WTC11 (cell line): ENCODE measurements around the gene FMOD.

ENCODE experiments used
- SMAD4 ChIP-seq: sonication (generic); formaldehyde crosslinking; IDR thresholded peaks from 2 replicates; pipeline ENCODE4 v1.8.0; 2022; ENCODE audit warnings: mild to moderate bottlenecking, missing genetic modification reagents
- TF ChIP-seq, protein P1 (sequence below): sonication (generic); formaldehyde crosslinking; IDR thresholded peaks from 2 replicates; pipeline ENCODE4 v1.8.1; 2023; ENCODE audit warnings: mild to moderate bottlenecking, missing genetic modification reagents, moderate library complexity

DNA sequence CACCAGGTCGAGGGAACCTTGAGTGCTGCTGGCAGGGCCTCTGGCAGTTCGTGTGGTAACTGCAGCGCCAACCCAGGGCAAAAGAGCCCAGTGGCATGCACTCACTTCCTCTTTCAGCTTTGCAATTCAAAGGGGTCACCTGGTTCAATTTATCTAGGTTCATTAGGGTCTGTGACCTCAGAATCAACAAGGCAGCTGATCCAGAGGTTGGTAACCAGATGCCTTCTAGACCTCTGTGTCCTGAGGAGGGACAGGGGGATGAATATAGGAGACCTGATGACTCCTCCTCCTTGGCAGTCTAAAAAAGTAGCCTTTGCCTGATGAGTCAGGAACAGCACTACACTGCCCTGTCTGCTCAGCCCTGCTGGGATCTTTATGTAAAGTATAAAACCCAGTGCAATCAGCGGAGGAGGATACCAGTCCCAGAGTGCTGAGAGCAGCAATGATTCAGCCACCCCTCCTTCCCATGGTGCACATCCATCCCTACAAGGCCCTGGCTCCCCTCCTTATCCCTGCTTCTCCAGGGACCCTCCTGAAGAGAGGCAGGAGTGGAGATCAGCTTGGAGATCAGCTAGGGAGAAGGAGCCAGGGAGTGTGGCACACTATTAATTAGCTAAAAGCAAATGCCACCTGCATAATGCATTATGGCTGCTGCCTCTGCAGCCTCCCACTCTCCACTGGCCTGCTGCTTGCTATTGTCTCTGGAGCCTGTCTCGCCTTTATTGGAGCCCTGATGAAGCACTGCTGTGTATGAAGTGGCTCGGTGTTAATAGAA, 11.2 kb upstream of the FMOD start:
- no peak for TF ChIP-seq SMAD4 (CRISPR knock-in tag)
- TF ChIP-seq, protein P1, sequence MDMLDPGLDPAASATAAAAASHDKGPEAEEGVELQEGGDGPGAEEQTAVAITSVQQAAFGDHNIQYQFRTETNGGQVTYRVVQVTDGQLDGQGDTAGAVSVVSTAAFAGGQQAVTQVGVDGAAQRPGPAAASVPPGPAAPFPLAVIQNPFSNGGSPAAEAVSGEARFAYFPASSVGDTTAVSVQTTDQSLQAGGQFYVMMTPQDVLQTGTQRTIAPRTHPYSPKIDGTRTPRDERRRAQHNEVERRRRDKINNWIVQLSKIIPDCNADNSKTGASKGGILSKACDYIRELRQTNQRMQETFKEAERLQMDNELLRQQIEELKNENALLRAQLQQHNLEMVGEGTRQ (CRISPR knock-in tag): no peak
